Esophagus muscularis mucosa (tissue), 4 donors: ENCODE results near the gene PRKCH. TPM values are rescaled to one million over a fixed set of nuclear protein-coding genes. Genes with fewer than 3 reads are reported as not detected.

Experiments
- DNase-seq: peaks from one replicate; pipeline ENCODE4 v3.0.0-alpha.2; 2017; ENCODE audit errors: extremely low spot score
- H3K27ac ChIP-seq, 4 donors: fragments of 200-600 bp; sonication (generic); replicated peaks in 1 of 4; 1 replicate in 3 of 4; 2 replicates in 1 of 4; pipeline ENCODE4 v1.5.1; 2016 to 2019; ENCODE audit warnings: mild to moderate bottlenecking in 1 of 4
- H3K27me3 ChIP-seq, 4 donors: fragments of 200-600 bp; sonication (generic); one replicate each; pipeline versions ENCODE4 v1.5.1 to v1.6.0; 2016 to 2019
- H3K36me3 ChIP-seq, 4 donors: fragments of 200-600 bp; sonication (generic); one replicate each; pipeline ENCODE4 v1.5.1; 2016 to 2019
- H3K4me1 ChIP-seq, 4 donors: fragments of 200-600 bp; sonication (generic); one replicate each; pipeline ENCODE4 v1.5.1; 2016 to 2019
- H3K4me3 ChIP-seq, 4 donors: fragments of 200-600 bp; sonication (generic); 1 replicate in 2 of 4; 2 replicates in 2 of 4; pipeline ENCODE4 v1.5.1; 2016 to 2019; ENCODE audit warnings: mild to moderate bottlenecking in 4 of 4, moderate library complexity in 1 of 4
- H3K9me3 ChIP-seq, 4 donors: fragments of 200-600 bp; sonication (generic); 1 replicate in 3 of 4; 2 replicates in 1 of 4; pipeline ENCODE4 v1.5.1; 2016 to 2019
- EP300 ChIP-seq: sonication (generic); formaldehyde crosslinking; IDR thresholded peaks from one replicate; pipeline ENCODE4 v1.6.1; 2017; ENCODE audit warnings: antibody characterized with exemption
- POLR2A ChIP-seq: fragments of 450-650 bp; IDR thresholded peaks from one replicate; pipeline ENCODE4 v1.6.1; 2017; ENCODE audit warnings: antibody characterized with exemption, moderate library complexity, mild to moderate bottlenecking, low read depth
- POLR2AphosphoS5 ChIP-seq, 2 donors: sonication (generic); formaldehyde crosslinking; IDR thresholded peaks; one replicate each; pipeline ENCODE4 v1.6.1; 2017; ENCODE audit warnings: antibody characterized with exemption in 2 of 2
- WGBS: methylation state at CpG from one replicate; pipeline ENCODE4 v1.1.5; 2018; 5-methylcytosine and 5-hydroxymethylcytosine counted together
- intact Hi-C: fragments of 100-400 bp; cut with DNase I; formaldehyde crosslinking; loops from one replicate; pipeline ENCODE4 v1.15.1; 2023
- total RNA-seq, 4 donors: library from RNA; depleted of rRNA; stranded (reverse); fragments of >200 nt; gene quantifications; one replicate each; pipeline versions ENCODE4 v1.1.0 to v1.2.1, GENCODE V29; 2016
- TF ChIP-seq, protein P1 (sequence below), 3 experiments: fragments of 200-600 bp in 2 of 3; fragments of 450-650 bp in 1 of 3; sonication (generic) in 2 of 3; IDR thresholded peaks; one replicate each; pipeline ENCODE4 v1.5.1; 2017 to 2019; ENCODE audit warnings: antibody characterized with exemption in 3 of 3, mild to moderate bottlenecking in 2 of 3, moderate library complexity in 1 of 3

Gene PRKCH
- total RNA-seq, 4 donors from 2014 or later = 13.3 to 67.6 (median 32.2) TPM

DNA sequence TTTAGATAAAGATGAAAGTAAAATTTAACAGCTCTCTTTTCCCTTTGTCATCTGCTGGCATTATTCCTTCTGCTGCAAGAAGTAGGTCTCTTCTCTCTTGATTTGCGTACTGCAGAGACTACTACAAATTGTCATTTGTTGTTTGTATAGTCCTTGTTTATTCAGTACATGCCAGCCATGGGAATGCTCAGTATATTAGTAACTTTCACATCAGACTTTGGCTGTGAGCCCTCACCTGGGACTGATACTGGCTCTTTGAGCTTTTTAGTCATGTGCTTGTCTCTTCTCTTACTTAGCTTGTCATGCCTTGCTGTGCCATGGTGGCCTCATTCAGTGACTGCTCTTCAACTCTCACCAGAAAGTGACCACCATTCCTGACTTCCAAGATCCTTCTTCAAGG is 169.8 kb downstream of the PRKCH start:
- no peaks in the 10 kb centered on the region for H3K27me3 ChIP-seq
- no peaks in the 10 kb centered on the region for H3K36me3 ChIP-seq
- no peaks in the 10 kb centered on the region for H3K9me3 ChIP-seq
- intact Hi-C loops = no loop called here
- TF ChIP-seq POLR2A (no peak), POLR2AphosphoS5 (IDR thresholded peaks at IDR 0.05) (no peak), EP300 (no peak)
- TF ChIP-seq, protein P1, sequence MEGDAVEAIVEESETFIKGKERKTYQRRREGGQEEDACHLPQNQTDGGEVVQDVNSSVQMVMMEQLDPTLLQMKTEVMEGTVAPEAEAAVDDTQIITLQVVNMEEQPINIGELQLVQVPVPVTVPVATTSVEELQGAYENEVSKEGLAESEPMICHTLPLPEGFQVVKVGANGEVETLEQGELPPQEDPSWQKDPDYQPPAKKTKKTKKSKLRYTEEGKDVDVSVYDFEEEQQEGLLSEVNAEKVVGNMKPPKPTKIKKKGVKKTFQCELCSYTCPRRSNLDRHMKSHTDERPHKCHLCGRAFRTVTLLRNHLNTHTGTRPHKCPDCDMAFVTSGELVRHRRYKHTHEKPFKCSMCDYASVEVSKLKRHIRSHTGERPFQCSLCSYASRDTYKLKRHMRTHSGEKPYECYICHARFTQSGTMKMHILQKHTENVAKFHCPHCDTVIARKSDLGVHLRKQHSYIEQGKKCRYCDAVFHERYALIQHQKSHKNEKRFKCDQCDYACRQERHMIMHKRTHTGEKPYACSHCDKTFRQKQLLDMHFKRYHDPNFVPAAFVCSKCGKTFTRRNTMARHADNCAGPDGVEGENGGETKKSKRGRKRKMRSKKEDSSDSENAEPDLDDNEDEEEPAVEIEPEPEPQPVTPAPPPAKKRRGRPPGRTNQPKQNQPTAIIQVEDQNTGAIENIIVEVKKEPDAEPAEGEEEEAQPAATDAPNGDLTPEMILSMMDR (IDR thresholded peaks at IDR 0.05) = no peak
- 42% methylated on average over 1 of the region's 1 CpG for WGBS
- H3K27ac ChIP-seq = no peak overlapping the region
- no peak overlapping the region for H3K4me3 ChIP-seq
- H3K4me1 ChIP-seq = peaks cover 10 to 28% (median 19%) of the 10 kb centered on the region in 4 donors
- no peak for DNase-seq

DNA sequence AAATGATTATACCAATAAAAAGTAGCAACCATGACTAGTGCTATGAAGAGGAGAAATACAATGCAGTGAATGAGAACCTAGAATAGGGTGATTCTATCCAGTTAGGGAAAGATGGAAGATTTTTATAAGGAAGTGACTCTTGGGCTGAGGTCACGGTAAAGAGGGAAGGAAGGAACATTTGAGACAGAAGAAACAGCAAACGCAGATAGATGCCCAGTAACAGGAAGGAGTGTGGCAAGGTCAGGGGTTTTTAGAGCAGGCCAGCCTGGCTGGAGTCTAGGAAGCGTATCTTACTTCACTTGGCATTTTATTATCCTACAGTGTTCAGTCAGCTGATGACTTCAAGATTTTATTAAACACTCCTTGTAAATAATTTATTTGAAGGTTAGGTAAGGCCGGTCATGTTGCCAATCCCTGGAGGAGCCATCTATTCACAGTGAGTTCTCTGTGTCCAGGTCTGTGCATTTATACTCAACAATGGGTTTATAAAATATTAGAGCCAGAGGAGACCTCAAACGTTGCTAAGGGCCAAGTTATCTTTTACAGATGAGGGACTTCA is 170.6 kb downstream of the PRKCH start:
- Histone ChIP-seq H3K4me1 (peaks cover 10 to 28% (median 19%) of the 10 kb centered on the region in 4 donors), H3K27me3 (no peaks in the 10 kb centered on the region), H3K4me3 (no peak overlapping the region), H3K27ac (peak overlapping the region in 1 of 4 donors; percentile 14), H3K36me3 (no peaks in the 10 kb centered on the region), H3K9me3 (no peaks in the 10 kb centered on the region)
- TF ChIP-seq POLR2AphosphoS5 (IDR thresholded peaks at IDR 0.05) (peak in 1 of 2 donors; percentile 17), EP300 (no peak)
- no peak for DNase-seq
- WGBS = 78% methylated on average over 5 of the region's 5 CpGs
- intact Hi-C loops = no loop called here

DNA sequence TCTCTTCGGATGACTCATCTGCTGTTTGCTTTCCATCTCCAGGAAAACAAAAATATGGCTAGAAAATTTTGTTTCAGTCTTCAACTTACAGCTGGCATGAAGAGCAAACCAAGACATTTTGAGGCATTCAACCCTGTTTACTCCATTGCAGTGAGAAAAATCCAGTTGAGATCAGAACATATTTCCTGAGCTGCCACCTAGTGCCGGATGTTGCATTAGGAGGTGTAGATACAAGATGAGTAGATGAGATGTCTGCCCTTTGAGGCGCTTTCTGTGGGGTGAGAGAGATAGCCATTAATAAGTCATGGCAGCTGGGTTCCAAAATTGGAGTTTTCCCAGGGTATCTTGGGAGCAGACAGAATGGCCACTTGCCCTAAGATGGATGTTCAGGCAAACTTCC is 171.1 kb downstream of the PRKCH start:
- Histone ChIP-seq H3K4me3 (no peak overlapping the region), H3K36me3 (no peaks in the 10 kb centered on the region), H3K9me3 (no peaks in the 10 kb centered on the region), H3K27ac (peak overlapping the region in 1 of 4 donors; percentile 14), H3K27me3 (no peaks in the 10 kb centered on the region), H3K4me1 (peaks cover 10 to 28% (median 19%) of the 10 kb centered on the region in 4 donors)
- WGBS = 96% methylated on average over 3 of the region's 3 CpGs
- no peak for DNase-seq
- TF ChIP-seq, protein P1 (IDR thresholded peaks at IDR 0.05) = no peak
- no peak for TF ChIP-seq EP300
- no peak for TF ChIP-seq POLR2A
- TF ChIP-seq POLR2AphosphoS5 (IDR thresholded peaks at IDR 0.05) = no peak
- intact Hi-C loops = no loop called here

DNA sequence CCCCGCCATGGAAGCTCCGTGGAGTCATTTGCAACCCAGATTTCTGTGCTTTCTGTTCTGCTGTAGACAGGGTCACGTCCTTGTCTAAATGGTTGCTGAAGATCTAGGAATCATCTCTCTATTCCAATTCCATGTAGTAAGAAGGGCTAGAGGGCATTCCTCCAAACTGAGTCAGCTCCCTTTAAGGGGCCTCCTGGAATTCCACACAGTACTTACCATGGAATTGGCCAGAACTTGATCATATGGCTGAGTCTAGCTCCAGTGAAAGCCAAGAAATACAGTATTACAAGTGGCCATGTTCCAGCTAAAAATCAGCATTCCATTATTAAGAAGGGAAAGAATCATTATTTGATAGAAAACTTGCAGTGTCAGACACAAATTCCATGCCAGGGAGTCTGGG is 171.9 kb downstream of the PRKCH start:
- Histone ChIP-seq H3K36me3 (no peaks in the 10 kb centered on the region), H3K9me3 (no peaks in the 10 kb centered on the region), H3K27me3 (no peaks in the 10 kb centered on the region), H3K4me3 (no peak overlapping the region), H3K4me1 (peaks cover 14 to 27% (median 21%) of the 10 kb centered on the region in 4 donors), H3K27ac (no peak overlapping the region)
- WGBS = 59% methylated on average over 3 of the region's 3 CpGs
- TF ChIP-seq POLR2AphosphoS5 (IDR thresholded peaks at IDR 0.05) = no peak
- TF ChIP-seq, protein P1 (IDR thresholded peaks at IDR 0.05) = no peak
- TF ChIP-seq EP300 = no peak
- TF ChIP-seq POLR2A = no peak
- no peak for DNase-seq
- intact Hi-C loops = no loop called here

DNA sequence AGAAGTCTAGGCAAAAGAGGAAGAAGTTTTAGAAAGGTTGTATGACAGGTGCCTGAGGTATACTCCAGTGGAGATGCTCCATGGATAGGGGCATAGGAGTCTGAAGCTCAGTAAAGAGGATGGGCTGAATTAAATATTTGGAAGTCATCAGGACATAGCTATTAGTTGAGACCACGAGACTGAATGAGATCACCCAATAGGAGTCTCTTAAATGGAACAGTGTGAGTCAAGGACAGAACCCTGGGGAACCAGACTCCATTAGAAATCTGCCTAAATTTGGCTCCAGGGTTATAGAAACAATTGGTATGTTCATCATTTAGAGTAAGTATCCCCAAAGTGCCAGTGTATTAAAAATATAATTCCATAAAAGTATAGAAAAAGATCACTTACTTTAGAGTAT is 172.6 kb downstream of the PRKCH start:
- Histone ChIP-seq H3K9me3 (no peaks in the 10 kb centered on the region), H3K36me3 (no peaks in the 10 kb centered on the region), H3K4me1 (peaks cover 16 to 27% (median 21%) of the 10 kb centered on the region in 4 donors), H3K27me3 (no peaks in the 10 kb centered on the region), H3K4me3 (no peak overlapping the region), H3K27ac (no peak overlapping the region)
- intact Hi-C loops = no loop called here
- no peak for DNase-seq
- no peak for TF ChIP-seq POLR2A
- 84% methylated on average over 1 of the region's 1 CpG for WGBS

DNA sequence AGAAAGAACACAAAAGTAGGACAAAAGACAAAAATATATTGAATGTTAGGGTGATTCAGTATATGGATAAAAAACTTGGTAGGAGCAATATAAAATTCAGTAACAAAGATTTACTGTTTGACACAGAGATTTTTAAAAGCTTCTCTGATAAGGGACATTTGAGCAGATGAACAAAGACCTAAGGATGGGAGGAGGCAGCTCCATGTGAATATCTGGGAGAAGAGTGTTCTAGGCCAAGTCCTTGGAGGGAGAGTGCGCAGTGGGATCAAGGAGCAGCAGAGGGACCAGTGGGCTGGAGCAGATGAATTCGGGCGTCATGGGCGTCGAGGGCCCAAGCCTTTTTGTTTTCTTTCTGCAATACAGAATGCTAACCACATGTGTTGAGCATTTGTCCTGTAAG is 174.4 kb downstream of the PRKCH start:
- WGBS = 97% methylated on average over 5 of the region's 5 CpGs
- TF ChIP-seq, protein P1 (IDR thresholded peaks at IDR 0.05) = no peak
- TF ChIP-seq POLR2AphosphoS5 (IDR thresholded peaks at IDR 0.05) (no peak), POLR2A (no peak), EP300 (no peak)
- intact Hi-C loops = no loop called here

More for the DNA sequence above, 174.4 kb downstream of the PRKCH start:
- H3K27ac ChIP-seq = no peak overlapping the region
- H3K9me3 ChIP-seq = no peaks in the 10 kb centered on the region
- no peaks in the 10 kb centered on the region for H3K27me3 ChIP-seq
- H3K4me1 ChIP-seq = peaks cover 12 to 26% (median 14%) of the 10 kb centered on the region in 4 donors
- no peaks in the 10 kb centered on the region for H3K36me3 ChIP-seq
- no peak overlapping the region for H3K4me3 ChIP-seq
- no peak for DNase-seq
